ENCODE data around the gene HOXC12.

Gene HOXC12

DNA sequence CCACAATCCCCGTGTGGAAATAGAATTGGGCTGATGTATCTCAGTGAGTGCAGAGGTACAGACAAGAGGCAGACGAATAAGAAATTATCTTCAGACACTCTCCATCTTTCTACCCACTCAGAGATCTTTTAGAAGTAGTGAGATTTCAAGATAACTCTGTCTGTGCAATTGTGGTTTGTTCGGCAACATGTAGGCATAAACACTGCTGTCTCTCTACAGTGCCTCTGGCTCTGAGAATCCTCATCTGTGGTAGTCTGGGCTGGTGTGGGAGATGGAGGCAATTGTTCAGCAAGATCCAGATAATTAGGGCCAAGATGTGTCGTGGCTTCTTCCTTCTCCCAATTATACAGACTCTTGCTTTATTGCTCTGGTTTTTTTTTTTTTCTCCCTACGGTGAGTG lies 13.0 kb upstream of the HOXC12 start:
- TF ChIP-seq, protein P1, sequence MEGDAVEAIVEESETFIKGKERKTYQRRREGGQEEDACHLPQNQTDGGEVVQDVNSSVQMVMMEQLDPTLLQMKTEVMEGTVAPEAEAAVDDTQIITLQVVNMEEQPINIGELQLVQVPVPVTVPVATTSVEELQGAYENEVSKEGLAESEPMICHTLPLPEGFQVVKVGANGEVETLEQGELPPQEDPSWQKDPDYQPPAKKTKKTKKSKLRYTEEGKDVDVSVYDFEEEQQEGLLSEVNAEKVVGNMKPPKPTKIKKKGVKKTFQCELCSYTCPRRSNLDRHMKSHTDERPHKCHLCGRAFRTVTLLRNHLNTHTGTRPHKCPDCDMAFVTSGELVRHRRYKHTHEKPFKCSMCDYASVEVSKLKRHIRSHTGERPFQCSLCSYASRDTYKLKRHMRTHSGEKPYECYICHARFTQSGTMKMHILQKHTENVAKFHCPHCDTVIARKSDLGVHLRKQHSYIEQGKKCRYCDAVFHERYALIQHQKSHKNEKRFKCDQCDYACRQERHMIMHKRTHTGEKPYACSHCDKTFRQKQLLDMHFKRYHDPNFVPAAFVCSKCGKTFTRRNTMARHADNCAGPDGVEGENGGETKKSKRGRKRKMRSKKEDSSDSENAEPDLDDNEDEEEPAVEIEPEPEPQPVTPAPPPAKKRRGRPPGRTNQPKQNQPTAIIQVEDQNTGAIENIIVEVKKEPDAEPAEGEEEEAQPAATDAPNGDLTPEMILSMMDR (IDR thresholded peaks at IDR 0.05; ENCODE audit: low read length) = no peak
- no peak for TF ChIP-seq EZH2 (IDR thresholded peaks at IDR 0.05; ENCODE audit: borderline replicate concordance, low read length)
- H4K20me1 ChIP-seq (ENCODE audit: insufficient read depth, low read length) = no peaks in the 10 kb centered on the region
- H2AFZ ChIP-seq (ENCODE audit: low read length) = no peak overlapping the region
- no peaks in the 10 kb centered on the region for H3F3A ChIP-seq (ENCODE audit: insufficient read depth, low read length)
- H3K9me3 ChIP-seq (ENCODE audit: low read length) = no peaks in the 10 kb centered on the region
- no peak overlapping the region for H3K27ac ChIP-seq (ENCODE audit: low read depth, low read length, poor library complexity, severe bottlenecking)
- no peak overlapping the region for H3K9ac ChIP-seq (ENCODE audit: low read length)
- H3K27me3 ChIP-seq (ENCODE audit: insufficient read depth, low read length) = no peaks in the 10 kb centered on the region
- H3K4me2 ChIP-seq (ENCODE audit: low read length) = no peak overlapping the region
- H3K36me3 ChIP-seq (ENCODE audit: insufficient read depth, low read length) = no peaks in the 10 kb centered on the region
- no peaks in the 10 kb centered on the region for H3K79me2 ChIP-seq (ENCODE audit: insufficient read depth, low read length)
- H3K9me2 ChIP-seq (ENCODE audit: low read depth, low read length) = no peaks in the 10 kb centered on the region
- H3K4me3 ChIP-seq (ENCODE audit: low read depth, low read length, poor library complexity, severe bottlenecking) = no peak overlapping the region
- H3K4me1 ChIP-seq (ENCODE audit: insufficient read depth, low read length, severe bottlenecking) = no peaks in the 10 kb centered on the region

DNA sequence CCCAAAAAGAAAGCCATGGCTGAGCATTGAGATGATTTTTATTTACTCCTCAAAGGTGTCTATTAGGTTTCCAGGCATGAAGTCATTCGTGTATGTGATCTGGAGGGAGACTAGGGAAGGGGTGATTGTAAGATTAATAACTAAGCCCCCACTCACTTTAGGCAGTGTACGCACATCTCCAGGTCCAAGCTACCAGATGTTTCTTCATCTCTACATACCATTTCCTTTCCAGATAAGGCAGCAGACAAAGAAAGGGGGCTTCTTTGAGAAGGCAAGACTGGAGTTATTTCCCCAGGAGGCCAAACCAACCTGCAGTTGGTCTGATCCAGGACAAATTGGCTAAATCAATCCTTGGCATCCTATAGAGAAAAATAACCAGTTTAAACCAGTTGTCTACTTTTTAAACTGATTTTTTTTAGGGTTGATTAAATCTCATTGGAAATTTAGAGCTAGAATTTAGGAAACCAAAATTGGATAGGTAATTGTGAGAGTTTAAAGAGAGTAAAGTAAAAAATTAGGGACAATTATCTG lies 12.2 kb upstream of the HOXC12 start:
- no peaks in the 10 kb centered on the region for H3K79me2 ChIP-seq (ENCODE audit: insufficient read depth, low read length)
- no peaks in the 10 kb centered on the region for H3K36me3 ChIP-seq (ENCODE audit: insufficient read depth, low read length)
- no peak overlapping the region for H2AFZ ChIP-seq (ENCODE audit: low read length)
- H3K27me3 ChIP-seq (ENCODE audit: insufficient read depth, low read length) = no peaks in the 10 kb centered on the region
- H3K9ac ChIP-seq (ENCODE audit: low read length) = no peak overlapping the region
- no peak overlapping the region for H3K4me2 ChIP-seq (ENCODE audit: low read length)
- no peak overlapping the region for H3K4me3 ChIP-seq (ENCODE audit: low read depth, low read length, poor library complexity, severe bottlenecking)
- no peaks in the 10 kb centered on the region for H3F3A ChIP-seq (ENCODE audit: insufficient read depth, low read length)
- no peaks in the 10 kb centered on the region for H4K20me1 ChIP-seq (ENCODE audit: insufficient read depth, low read length)
- no peaks in the 10 kb centered on the region for H3K9me3 ChIP-seq (ENCODE audit: low read length)
- no peak overlapping the region for H3K27ac ChIP-seq (ENCODE audit: low read depth, low read length, poor library complexity, severe bottlenecking)
- TF ChIP-seq EZH2 (IDR thresholded peaks at IDR 0.05; ENCODE audit: borderline replicate concordance, low read length) = no peak
- TF ChIP-seq, protein P1 (IDR thresholded peaks at IDR 0.05; ENCODE audit: low read length) = no peak
- H3K4me1 ChIP-seq (ENCODE audit: insufficient read depth, low read length, severe bottlenecking) = no peaks in the 10 kb centered on the region
- no peaks in the 10 kb centered on the region for H3K9me2 ChIP-seq (ENCODE audit: low read depth, low read length)

DNA sequence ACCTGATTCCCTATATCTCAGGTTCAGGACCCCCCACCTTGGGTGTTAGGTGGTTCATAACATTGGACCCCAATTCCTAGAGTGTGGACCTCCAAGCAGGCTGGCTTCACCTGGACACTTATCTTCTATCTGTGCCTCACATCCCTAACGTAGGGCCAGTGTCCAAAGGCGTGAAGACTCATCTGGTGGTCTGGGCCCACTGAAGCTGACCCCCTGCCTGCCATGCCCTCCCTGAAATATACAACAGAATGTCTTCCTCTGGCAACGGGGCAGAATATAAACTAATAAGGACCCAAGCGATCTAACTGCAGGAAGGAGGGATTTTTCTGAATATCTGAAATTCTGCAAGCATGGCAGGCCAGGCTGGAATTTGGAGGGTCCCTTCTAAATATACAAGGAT lies 10.5 kb upstream of the HOXC12 start:
- Histone ChIP-seq H3K9me3 (ENCODE audit: low read length) (no peaks in the 10 kb centered on the region), H3K4me2 (ENCODE audit: low read length) (no peak overlapping the region), H3K9me2 (ENCODE audit: low read depth, low read length) (no peaks in the 10 kb centered on the region), H3K9ac (ENCODE audit: low read length) (no peak overlapping the region), H3K36me3 (ENCODE audit: insufficient read depth, low read length) (no peaks in the 10 kb centered on the region), H3K4me1 (ENCODE audit: insufficient read depth, low read length, severe bottlenecking) (no peaks in the 10 kb centered on the region), H3K27me3 (ENCODE audit: insufficient read depth, low read length) (no peaks in the 10 kb centered on the region), H3K4me3 (ENCODE audit: low read depth, low read length, poor library complexity, severe bottlenecking) (no peak overlapping the region), H2AFZ (ENCODE audit: low read length) (no peak overlapping the region), H3F3A (ENCODE audit: insufficient read depth, low read length) (no peaks in the 10 kb centered on the region), H3K79me2 (ENCODE audit: insufficient read depth, low read length) (no peaks in the 10 kb centered on the region), H3K27ac (ENCODE audit: low read depth, low read length, poor library complexity, severe bottlenecking) (no peak overlapping the region), H4K20me1 (ENCODE audit: insufficient read depth, low read length) (no peaks in the 10 kb centered on the region)
- TF ChIP-seq, protein P1 (IDR thresholded peaks at IDR 0.05; ENCODE audit: low read length) = no peak
- no peak for TF ChIP-seq EZH2 (IDR thresholded peaks at IDR 0.05; ENCODE audit: borderline replicate concordance, low read length)

All from OCI-LY1 (cell line).